Smooth muscle cell (in vitro differentiated cells): ENCODE measurements around the gene ABTB2. TPM values are rescaled to one million over a fixed set of nuclear protein-coding genes. Genes with fewer than 3 reads are reported as not detected.

Experiments used
- DNase-seq: peaks from one replicate; lab custom pipeline; 2025; ENCODE audit not compliant: unreplicated experiment; lab: John Stamatoyannopoulos, UW
- H2AFZ ChIP-seq: fragments of 200-600 bp; sonication (generic); 2 replicates; pipeline ENCODE4 v1.6.0; 2016; ENCODE audit warnings: antibody characterized with exemption, low read depth, mild to moderate bottlenecking
- H3F3A ChIP-seq: fragments of 200-600 bp; sonication (generic); 2 replicates; pipeline ENCODE4 v1.6.0; 2017; ENCODE audit warnings: antibody characterized with exemption, low read depth
- H3K27ac ChIP-seq: fragments of 200-600 bp; sonication (generic); 2 replicates; pipeline ENCODE4 v1.5.1; 2016; ENCODE audit warnings: low read depth, mild to moderate bottlenecking
- H3K27me3 ChIP-seq: fragments of 200-600 bp; sonication (generic); 2 replicates; pipeline ENCODE4 v1.6.1; 2016; ENCODE audit warnings: low read depth, mild to moderate bottlenecking
- H3K36me3 ChIP-seq: fragments of 200-600 bp; sonication (generic); 2 replicates; pipeline ENCODE4 v1.5.1; 2016; ENCODE audit warnings: low read depth
- H3K4me1 ChIP-seq: fragments of 200-600 bp; sonication (generic); 2 replicates; pipeline ENCODE4 v1.5.1; 2016; ENCODE audit warnings: low read depth
- H3K4me2 ChIP-seq: fragments of 200-600 bp; sonication (generic); 2 replicates; pipeline ENCODE4 v1.6.0; 2016; ENCODE audit warnings: mild to moderate bottlenecking
- H3K4me3 ChIP-seq: fragments of 200-600 bp; sonication (generic); 2 replicates; pipeline ENCODE4 v1.5.1; 2016; ENCODE audit warnings: mild to moderate bottlenecking
- H3K79me2 ChIP-seq: fragments of 200-600 bp; sonication (generic); 2 replicates; pipeline ENCODE4 v1.6.0; 2016; ENCODE audit warnings: low read depth, mild to moderate bottlenecking
- H3K9ac ChIP-seq: fragments of 200-600 bp; sonication (generic); 2 replicates; pipeline ENCODE4 v1.6.0; 2016; ENCODE audit warnings: low read depth
- H3K9me3 ChIP-seq: fragments of 200-600 bp; sonication (generic); replicated peaks from 2 replicates; pipeline ENCODE4 v1.5.1; 2016; ENCODE audit warnings: low read depth
- H4K20me1 ChIP-seq: fragments of 200-600 bp; sonication (generic); 2 replicates; pipeline ENCODE4 v1.6.0; 2016; ENCODE audit warnings: low read depth
- WGBS: methylation state at CpG from one replicate; pipeline ENCODE4 v1.1.7; 2016; ENCODE audit warnings: low lambda C conversion rate; 5-methylcytosine and 5-hydroxymethylcytosine counted together
- polyA plus RNA-seq: library from polyadenylated mRNA; unstranded; fragments of >200 nt; fragmentation: Nextera tagmentation; extraction: Ambion mirVana; gene quantifications from 2 replicates; pipeline ENCODE4 v1.2.1, GENCODE V29; 2016
- total RNA-seq: library from RNA; depleted of rRNA; stranded (reverse); fragments of >200 nt; gene quantifications from 2 replicates; pipeline ENCODE4 v1.2.3, GENCODE V29; 2014
- TF ChIP-seq, protein P1 (sequence below): fragments of 200-600 bp; sonication (generic); IDR thresholded peaks from 2 replicates; pipeline ENCODE4 v1.5.1; 2017; ENCODE audit warnings: borderline replicate concordance, mild to moderate bottlenecking, antibody characterized with exemption; ENCODE audit not compliant: insufficient read depth, poor library complexity, severe bottlenecking

ABTB2 gene
- total and polyA plus RNA-seq, 2 experiments from 2014 or later, result 4.3 to 4.9 TPM

DNA sequence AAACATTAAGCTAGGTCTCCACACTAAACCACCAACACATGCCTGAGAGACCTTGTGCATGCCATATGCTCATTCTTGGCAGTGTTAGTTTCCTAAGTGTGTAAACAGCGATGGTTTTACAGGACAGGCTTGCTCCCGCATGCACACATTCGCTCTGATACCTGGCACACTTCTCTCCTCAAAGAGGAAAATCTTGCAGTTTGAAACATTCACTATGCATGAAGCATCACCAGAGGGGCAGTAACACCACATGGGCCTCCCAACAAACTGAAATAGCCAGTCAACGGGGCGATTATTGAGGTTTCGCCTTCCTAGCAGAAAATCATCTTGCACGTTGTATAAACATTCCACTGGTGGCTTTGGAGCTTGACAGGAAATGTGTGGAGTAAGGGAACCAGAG, 52.6 kb downstream of the ABTB2 start:
- WGBS, result 59% methylated on average over 7 of the region's 7 CpGs

DNA sequence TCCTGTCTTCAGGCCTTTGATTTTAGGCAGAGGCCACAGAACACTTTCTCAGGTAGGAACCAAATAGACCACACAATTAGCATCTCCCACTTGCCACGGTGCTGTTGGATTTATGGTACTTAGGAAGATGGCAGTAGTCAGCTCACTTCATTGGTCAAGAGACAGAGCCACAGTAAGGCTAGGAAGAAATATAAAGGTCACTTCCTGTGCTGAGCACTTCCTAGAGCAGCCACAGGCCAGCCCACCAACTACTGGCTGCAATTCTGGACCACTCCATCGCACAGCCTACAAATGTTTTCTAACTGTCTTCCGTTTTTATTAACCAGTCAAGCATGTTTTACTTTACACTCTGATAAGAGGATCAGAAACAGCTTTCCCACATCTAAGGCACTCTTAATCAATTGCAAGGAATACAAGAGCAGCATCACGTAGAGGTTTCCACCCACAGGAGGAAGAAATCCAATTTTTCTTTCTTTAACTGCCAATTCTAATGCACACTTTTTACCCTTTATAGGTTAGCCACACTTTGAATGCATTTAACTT, 54.7 kb downstream of the ABTB2 start:
- H3K4me2 ChIP-seq, result peak overlapping the region; percentile 44

More for the DNA sequence above, 52.6 kb downstream of the ABTB2 start:
- DNase-seq, result no peak
- no peaks in the 10 kb centered on the region for H3K36me3 ChIP-seq
- peaks cover 15% of the 10 kb centered on the region for H3F3A ChIP-seq
- H3K79me2 ChIP-seq, result peaks cover 13% of the 10 kb centered on the region
- H2AFZ ChIP-seq, result no peak overlapping the region
- H3K27ac ChIP-seq, result no peak overlapping the region
- H4K20me1 ChIP-seq, result peaks cover 18% of the 10 kb centered on the region
- no peaks in the 10 kb centered on the region for H3K27me3 ChIP-seq
- H3K4me1 ChIP-seq, result peaks cover 15% of the 10 kb centered on the region
- TF ChIP-seq, protein P1, sequence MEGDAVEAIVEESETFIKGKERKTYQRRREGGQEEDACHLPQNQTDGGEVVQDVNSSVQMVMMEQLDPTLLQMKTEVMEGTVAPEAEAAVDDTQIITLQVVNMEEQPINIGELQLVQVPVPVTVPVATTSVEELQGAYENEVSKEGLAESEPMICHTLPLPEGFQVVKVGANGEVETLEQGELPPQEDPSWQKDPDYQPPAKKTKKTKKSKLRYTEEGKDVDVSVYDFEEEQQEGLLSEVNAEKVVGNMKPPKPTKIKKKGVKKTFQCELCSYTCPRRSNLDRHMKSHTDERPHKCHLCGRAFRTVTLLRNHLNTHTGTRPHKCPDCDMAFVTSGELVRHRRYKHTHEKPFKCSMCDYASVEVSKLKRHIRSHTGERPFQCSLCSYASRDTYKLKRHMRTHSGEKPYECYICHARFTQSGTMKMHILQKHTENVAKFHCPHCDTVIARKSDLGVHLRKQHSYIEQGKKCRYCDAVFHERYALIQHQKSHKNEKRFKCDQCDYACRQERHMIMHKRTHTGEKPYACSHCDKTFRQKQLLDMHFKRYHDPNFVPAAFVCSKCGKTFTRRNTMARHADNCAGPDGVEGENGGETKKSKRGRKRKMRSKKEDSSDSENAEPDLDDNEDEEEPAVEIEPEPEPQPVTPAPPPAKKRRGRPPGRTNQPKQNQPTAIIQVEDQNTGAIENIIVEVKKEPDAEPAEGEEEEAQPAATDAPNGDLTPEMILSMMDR, result no peak
- H3K9me3 ChIP-seq, result no peaks in the 10 kb centered on the region
- H3K9ac ChIP-seq, result no peak overlapping the region
- H3K4me3 ChIP-seq, result no peak overlapping the region
- peak overlapping the region; percentile 4 for H3K4me2 ChIP-seq

DNA sequence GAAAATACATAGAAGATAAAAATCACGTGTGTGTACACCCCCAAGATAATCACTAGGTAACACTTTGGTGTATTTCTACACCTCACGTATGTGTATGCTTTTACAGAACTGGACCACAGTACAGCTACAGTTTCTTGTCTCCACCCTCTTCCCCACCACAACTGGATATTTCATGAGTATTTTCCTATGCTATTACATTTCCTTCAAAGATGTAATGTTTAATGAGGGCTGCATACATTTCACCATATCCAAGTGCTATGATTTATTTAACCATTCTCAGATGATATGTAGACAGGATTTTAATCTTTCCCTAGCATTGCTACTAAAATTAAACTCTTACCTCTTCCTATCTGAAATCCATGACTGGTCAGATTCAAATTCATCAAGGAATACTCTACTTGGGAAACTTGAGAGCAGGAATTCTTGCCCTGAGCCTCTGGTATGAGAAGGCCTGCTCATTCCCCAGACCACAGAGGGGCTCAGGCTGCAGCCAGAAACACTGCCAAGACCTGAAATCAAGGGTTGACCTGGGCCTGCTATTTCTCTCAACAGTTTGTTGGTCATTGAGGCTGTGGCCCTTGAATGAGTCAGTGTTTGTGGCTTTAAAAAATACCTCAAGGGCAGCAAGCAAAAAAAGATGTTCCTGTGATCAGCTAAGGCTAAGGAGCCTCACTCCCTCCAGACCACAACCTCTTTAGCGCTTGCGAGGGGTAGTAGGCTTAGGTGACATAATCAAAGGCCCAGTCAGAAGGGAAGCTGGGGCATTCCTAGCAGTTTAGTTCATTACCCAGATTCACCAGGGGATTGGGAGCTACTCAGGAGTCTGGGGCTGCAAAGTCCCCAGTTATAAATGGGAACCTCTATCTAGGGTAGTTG, 55.5 kb downstream of the ABTB2 start:
- Histone ChIP-seq H3K4me2 (peak overlapping the region; percentile 58), H2AFZ (no peak overlapping the region), H3K27me3 (no peaks in the 10 kb centered on the region), H4K20me1 (peaks cover 4% of the 10 kb centered on the region), H3K4me1 (peaks cover 30% of the 10 kb centered on the region), H3K27ac (peak overlapping the region; percentile 88), H3K9ac (peak overlapping the region; percentile 31), H3K9me3 (no peaks in the 10 kb centered on the region), H3K4me3 (no peak overlapping the region), H3F3A (peaks cover 15% of the 10 kb centered on the region), H3K79me2 (peaks cover 23% of the 10 kb centered on the region), H3K36me3 (no peaks in the 10 kb centered on the region)
- DNase-seq, result no peak
- 36% methylated on average over 4 of the region's 4 CpGs for WGBS
- TF ChIP-seq, protein P1, result no peak

More for the DNA sequence above, 54.7 kb downstream of the ABTB2 start:
- no peak overlapping the region for H2AFZ ChIP-seq
- H3K9ac ChIP-seq, result peak overlapping the region; percentile 31
- no peak for DNase-seq
- H3K27me3 ChIP-seq, result no peaks in the 10 kb centered on the region
- peak overlapping the region; percentile 88 for H3K27ac ChIP-seq
- H3K36me3 ChIP-seq, result no peaks in the 10 kb centered on the region
- TF ChIP-seq, protein P1, result no peak
- H3F3A ChIP-seq, result peaks cover 15% of the 10 kb centered on the region
- WGBS, result 18% methylated on average over 4 of the region's 4 CpGs
- no peak overlapping the region for H3K4me3 ChIP-seq
- H3K4me1 ChIP-seq, result peaks cover 30% of the 10 kb centered on the region
- peaks cover 3% of the 10 kb centered on the region for H4K20me1 ChIP-seq
- H3K9me3 ChIP-seq, result no peaks in the 10 kb centered on the region
- H3K79me2 ChIP-seq, result peaks cover 23% of the 10 kb centered on the region
